Non-pigmented ciliary epithelial cell (primary cell): ENCODE results near the gene EEF1E1.
A peak's percentile ranks its signal among the peaks of the same experiment; 100 is the strongest.

Experiments used
- DNase-seq: peaks from one replicate; pipeline ENCODE4 v3.0.0-alpha.2; 2010; ENCODE audit warnings: low read depth

Gene EEF1E1

GRCh38 chr6:8102122-8102958 lies at the start of gene EEF1E1:
EEF1E1 (minus strand) TSS chr6:8102548; CDS start chr6:8102521, 27 bp downstream.
- DNase-seq, result peak; percentile 83

- no peak for DNase-seq
Observed at GRCh38 chr6:8149350-8149749, 47.0 kb upstream of the EEF1E1 start.

GRCh38 chr6:8143945-8144344 lies 41.6 kb upstream of the EEF1E1 start:
- DNase-seq, result no peak

DNA sequence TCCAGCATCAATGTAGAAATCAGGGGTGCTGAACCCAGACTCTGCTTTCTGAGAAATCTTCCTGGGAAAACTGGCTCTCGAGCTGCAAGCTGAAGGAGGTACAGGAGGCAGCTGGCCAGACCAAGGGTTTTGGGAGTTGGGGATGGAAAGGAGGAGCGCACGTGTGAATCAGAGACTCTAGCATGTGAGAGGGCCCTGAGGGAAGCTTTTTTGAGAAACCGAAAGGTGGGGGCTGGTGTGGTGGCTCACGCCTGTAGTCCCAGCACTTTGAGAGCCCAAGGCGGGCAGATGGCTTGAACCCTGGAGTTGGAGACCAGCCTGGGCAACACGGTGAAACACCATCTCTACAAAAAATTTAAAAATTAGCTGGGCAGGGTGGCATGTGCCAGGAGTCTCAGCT lies 37.1 kb upstream of the EEF1E1 start:
- no peak for DNase-seq

- DNase-seq, result no peak
Observed at GRCh38 chr6:8137529-8137939, 35.2 kb upstream of the EEF1E1 start.

- no peak for DNase-seq
Observed at GRCh38 chr6:8135276-8135675, 32.9 kb upstream of the EEF1E1 start.

DNA sequence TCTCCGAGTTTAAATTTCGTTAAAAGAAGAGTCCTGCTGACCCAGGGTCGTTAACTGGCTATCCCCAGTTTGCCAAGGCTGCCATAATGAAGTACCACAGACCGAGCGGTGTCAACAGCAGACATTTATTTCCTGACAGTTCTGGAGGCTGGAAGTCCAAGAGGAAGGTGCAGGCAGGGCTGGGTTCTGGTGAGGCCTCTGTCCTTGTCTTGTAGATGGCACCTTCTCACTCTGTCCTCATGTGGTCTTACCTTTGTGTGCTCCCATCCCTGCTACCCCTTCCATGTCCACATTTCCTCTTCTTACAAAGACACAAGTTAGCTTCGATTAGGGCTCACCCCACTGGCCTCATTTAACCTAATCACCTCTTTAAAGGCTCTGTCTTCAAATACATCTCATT lies 29.8 kb upstream of the EEF1E1 start:
- no peak for DNase-seq

- DNase-seq, result peak; percentile 43
Observed at GRCh38 chr6:8131265-8131897, 29.0 kb upstream of the EEF1E1 start.

GRCh38 chr6:8130399-8130798 lies 28.1 kb upstream of the EEF1E1 start:
- no peak for DNase-seq

DNA sequence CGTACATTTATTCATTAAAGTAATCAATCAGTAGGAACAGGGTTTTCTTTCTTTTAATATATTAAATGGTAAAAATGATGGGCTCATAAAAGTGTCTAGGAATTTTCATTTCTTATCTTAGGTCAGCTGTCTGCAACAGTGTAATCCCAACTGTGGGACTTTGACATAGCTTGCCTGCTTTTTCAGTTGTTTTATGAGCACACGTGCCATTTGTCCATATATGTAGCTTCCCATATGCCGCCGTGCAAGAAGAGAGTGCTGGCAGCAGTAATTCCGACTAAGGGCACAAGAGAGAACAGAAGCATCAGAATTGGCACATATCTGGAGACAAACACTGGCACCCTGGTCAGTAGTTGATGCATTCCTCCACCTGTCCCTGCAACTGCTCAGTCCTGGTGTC lies 20.9 kb upstream of the EEF1E1 start:
- DNase-seq, result no peak

DNA sequence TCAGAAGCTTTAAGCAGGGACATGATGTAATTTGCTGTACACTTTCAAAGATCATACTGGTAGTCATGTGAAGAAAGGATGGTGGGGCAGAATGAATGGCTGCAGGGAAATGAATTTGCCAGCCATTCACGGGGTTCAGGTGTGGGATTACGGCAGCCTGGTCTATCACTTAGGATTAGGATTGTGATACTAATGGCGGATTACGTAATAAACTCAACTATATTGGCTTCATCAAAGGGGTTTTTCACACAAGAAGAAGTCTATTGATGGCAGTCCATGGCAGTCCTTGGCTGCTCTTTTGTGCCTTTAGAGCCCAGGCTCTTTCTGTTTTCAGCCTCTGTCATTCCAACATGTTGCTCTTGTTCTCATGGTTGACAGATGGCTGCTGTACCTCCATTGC lies 12.6 kb upstream of the EEF1E1 start:
- no peak for DNase-seq

- DNase-seq, result no peak
Observed at GRCh38 chr6:8113131-8113654, 10.8 kb upstream of the EEF1E1 start.

DNA sequence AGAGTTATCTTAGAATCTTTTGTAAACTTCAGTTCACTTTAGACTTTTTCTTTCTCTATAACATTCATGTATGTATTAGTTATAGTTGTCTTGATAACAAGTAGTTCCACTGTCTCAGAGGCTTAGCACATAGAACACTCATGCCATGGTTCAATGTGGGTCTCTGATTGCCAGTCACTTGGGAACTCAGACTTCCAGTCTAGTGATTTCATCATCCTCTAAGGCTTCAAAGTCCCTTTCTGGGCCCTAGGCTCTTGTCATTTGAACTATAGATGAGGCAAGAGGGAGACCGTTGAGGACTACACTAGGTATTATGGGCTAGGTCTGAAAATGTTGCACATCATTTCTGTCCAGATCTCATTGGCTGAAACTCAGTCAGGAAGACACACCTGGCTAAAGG lies 8.4 kb upstream of the EEF1E1 start:
- no peak for DNase-seq

- DNase-seq, result no peak
Observed at GRCh38 chr6:8110117-8110721, 7.9 kb upstream of the EEF1E1 start.

- DNase-seq, result no peak
Observed at GRCh38 chr6:8108759-8109539, 6.6 kb upstream of the EEF1E1 start.

GRCh38 chr6:8108031-8108660 lies 5.8 kb upstream of the EEF1E1 start:
- peak; percentile 93 for DNase-seq

- no peak for DNase-seq
Observed at GRCh38 chr6:8105791-8106190, 3.4 kb upstream of the EEF1E1 start.

DNA sequence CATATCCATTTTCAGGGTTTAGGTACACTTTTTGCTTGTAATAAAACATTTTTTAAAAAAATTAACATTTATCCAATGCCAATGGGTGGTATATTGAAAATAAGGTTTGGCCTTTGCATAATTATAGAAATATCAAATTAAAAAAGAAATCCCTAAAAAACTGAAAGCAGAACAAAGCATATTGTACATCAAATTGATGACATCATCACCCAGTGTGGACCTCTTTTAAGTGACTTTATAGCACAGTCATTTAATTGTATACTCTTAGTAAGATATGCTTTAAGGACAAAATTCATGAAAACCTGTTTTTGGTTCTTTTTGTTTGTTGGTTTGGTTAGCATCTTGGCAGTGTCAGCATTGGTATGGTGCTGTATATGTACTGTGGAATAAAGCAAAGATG lies 1.4 kb upstream of the EEF1E1 start:
- no peak for DNase-seq

- no peak for DNase-seq
Observed at GRCh38 chr6:8100159-8100854, 2.0 kb downstream of the EEF1E1 start.

- DNase-seq, result no peak
Observed at GRCh38 chr6:8090650-8091049, 11.7 kb downstream of the EEF1E1 start.

- no peak for DNase-seq
Observed at GRCh38 chr6:8088886-8089285, 13.5 kb downstream of the EEF1E1 start.
